Measurements from ENCODE around the gene SLC22A3. TPM values are rescaled to one million over a fixed set of nuclear protein-coding genes. Genes with fewer than 3 reads are reported as not detected.
"Not testable (repeated sequence)": the region's sequence is repeated elsewhere in the genome, so short reads cannot be mapped to it uniquely, and the experiment has no call there.

SLC22A3 gene
- polyA plus RNA-seq, 4 donors: 4.3 to 5.9 (median 5.0) TPM

DNA sequence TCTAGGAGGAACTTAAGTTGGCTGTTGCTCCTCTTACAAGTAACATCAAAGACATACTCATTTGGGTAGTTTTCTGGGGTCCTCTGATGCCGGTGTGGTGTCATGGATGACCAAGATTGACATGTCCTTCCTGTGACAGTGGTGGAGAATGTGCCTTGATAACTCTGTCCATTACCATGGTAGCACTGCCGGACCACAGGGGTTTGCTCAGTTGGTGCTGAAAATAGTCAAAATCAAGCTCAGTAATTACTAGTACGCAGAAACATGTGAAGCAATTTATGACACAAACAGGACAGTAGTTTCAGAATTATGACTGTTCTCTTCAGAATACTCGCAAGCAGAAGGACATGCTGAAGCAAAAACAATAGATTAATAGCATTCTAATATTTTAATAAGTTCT, 128.9 kb downstream of the SLC22A3 start:
- DNase-seq (ENCODE audit: low read depth in 4 of 4, low spot score in 3 of 4): not testable (repeated sequence)

DNA sequence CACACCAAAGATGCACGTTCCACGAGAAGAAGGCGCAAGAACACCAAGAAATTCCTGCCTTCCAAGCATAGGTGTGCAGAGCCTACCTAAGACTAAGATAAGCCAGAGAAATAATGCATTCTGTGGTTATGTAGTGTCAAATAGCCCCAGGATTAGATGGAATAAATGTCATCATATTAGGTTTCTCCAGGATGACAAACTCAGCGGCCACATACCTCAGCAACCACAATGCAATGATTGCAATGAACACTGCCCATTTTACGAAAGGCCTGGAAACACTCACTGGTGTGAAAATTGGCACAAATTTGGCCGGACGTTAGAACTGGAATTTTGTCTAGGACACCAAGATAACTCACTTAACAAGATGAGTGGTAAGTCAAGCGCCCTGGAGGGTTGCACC, 129.7 kb downstream of the SLC22A3 start:
- no peak for DNase-seq (ENCODE audit: low read depth in 4 of 4, low spot score in 3 of 4)

DNA sequence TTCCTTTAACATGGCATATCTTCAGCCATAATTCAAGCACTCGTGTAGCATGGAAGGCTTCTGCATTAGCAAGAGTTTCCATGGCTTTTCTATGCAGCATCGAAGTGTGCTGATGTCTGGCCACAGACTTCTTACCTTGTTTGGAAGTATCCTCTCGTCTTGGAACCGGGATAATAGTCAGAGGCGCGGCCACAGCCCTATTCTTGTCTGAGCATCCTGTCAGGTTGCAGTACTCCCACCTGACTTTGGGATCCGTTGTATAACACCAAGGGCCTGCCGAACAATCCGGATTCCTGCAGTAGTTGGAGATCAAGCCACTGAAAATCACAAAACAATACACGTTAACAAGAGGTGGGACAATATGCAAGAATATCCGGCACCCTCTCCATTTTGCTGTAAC, 138.9 kb downstream of the SLC22A3 start:
- no peak for DNase-seq (ENCODE audit: low read depth in 4 of 4, low spot score in 3 of 4)

DNA sequence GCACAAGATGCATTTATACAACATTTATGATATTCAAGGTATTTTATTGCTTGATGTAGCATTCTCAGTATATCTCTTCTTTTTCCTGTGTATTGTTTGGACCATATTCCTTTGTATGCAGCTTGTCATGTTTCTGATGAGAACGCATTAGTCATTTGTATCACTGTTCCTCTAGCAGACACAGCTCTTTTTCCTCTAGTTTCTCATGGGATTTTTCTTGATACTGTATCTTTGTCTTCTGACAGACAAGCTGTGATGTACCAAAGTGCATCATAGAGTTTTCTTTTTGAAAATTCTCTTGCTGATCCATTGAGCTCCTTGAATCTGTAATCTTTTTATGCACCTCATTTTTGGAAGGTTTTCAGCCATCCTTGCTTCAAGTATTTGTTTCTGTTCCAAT, 140.9 kb downstream of the SLC22A3 start:
- no peak for DNase-seq (ENCODE audit: low read depth in 4 of 4, low spot score in 3 of 4)

DNA sequence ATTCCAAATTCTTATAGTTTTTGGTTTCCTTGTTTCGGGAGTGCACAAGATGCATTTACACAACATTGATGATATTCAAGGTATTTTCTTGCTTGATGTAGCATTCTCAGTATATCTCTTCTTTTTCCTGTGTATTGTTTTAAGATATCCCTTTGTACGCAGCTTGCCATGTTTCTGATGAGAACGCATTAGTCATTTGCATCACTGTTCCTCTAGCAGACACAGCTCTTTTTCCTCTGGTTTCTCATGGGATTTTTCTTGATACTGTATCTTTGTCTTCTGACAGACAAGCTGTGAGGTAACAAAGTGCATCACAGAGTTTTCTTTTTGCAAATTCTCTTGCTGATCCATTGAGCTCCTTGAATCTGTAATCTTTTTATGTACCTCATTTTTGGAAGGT, 146.4 kb downstream of the SLC22A3 start:
- DNase-seq (ENCODE audit: low read depth in 4 of 4, low spot score in 3 of 4): no peak

DNA sequence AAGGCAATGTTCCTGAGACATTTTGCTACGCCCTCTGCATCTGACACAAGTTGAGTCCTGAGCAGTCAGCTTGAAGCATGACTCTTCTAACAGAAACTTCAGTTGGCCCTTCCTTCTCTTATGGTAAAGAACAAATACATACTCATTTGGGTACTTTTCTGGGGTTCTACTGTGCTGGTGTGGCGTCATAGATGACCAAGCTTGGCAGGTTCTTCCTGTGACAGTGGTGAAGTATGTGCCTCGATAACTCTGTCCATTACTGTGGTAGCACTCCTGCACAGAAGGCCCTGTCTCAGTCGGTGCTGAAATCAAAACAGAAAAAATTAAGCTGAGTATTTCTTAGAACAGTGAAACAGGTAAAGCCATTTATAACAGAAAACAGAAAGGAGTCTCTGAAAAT, 152.5 kb downstream of the SLC22A3 start:
- DNase-seq (ENCODE audit: low read depth in 4 of 4, low spot score in 3 of 4): no peak

Other genes with a start within 250 kb of the SLC22A3 start
- gene SLC22A1, start 226.6 kb upstream of the SLC22A3 start, polyA plus RNA-seq (ENCODE audit: insufficient read length in 4 of 4): 1 to 10 TPM in 1 of 4 donors, under 1 TPM in 3; 0.40 to 1.0 (median 0.74) TPM
- gene SLC22A2, start 89.6 kb upstream of the SLC22A3 start, polyA plus RNA-seq (ENCODE audit: insufficient read length in 4 of 4): 10 to 100 TPM in 2 of 4 donors, 1 to 10 TPM in 2; 8.3 to 14.7 (median 10.4) TPM

Data from right renal pelvis (tissue), 4 donors.